Natural killer cell (primary cell): ENCODE measurements around the gene ZNF358. TPM values are rescaled to one million over a fixed set of nuclear protein-coding genes. Genes with fewer than 3 reads are reported as not detected.

ENCODE experiments used
- ATAC-seq, 3 donors: fragments of 150-1000 bp in 2 of 3; fragments of 200-7000 bp in 1 of 3; cut with Tn5 transposase; 1 replicate in 1 of 3; 2 replicates in 2 of 3; pipeline ENCODE4 v1.10.0; 2021; ENCODE audit warnings: mild to moderate bottlenecking in 2 of 3, moderate library complexity in 2 of 3
- DNase-seq, 2 donors: peaks; one replicate each; pipeline versions ENCODE4 v3.0.0 to v3.0.0-alpha.2; 2013 to 2021; ENCODE audit warnings: mixed read lengths in 1 of 2
- H3K27ac ChIP-seq: one replicate; pipeline ENCODE4 v1.5.1; 2013; ENCODE audit warnings: mild to moderate bottlenecking, low read length
- H3K27me3 ChIP-seq: one replicate; pipeline ENCODE4 v1.6.1; 2013; ENCODE audit warnings: low read length; ENCODE audit not compliant: control insufficient read depth, insufficient read depth
- H3K36me3 ChIP-seq: one replicate; pipeline ENCODE4 v1.6.1; 2013; ENCODE audit warnings: low read length; ENCODE audit not compliant: control insufficient read depth, insufficient read depth
- H3K4me1 ChIP-seq: one replicate; pipeline ENCODE4 v1.6.1; 2013; ENCODE audit warnings: low read length; ENCODE audit not compliant: control insufficient read depth, insufficient read depth
- H3K4me3 ChIP-seq: one replicate; pipeline ENCODE4 v1.5.1; 2013; ENCODE audit warnings: low read length
- H3K9me3 ChIP-seq: one replicate; pipeline ENCODE4 v1.6.1; 2013; ENCODE audit warnings: low read length; ENCODE audit not compliant: control insufficient read depth, insufficient read depth
- H3K27ac Mint-ChIP-seq, 2 donors: one replicate each; pipeline ENCODE4 v1.8.0; 2022; ENCODE audit warnings: mild to moderate bottlenecking in 2 of 2, mixed read lengths in 2 of 2, moderate library complexity in 1 of 2
- H3K27me3 Mint-ChIP-seq, 2 donors: one replicate each; pipeline ENCODE4 v1.8.0; 2022; ENCODE audit warnings: low read depth in 2 of 2, mixed read lengths in 2 of 2
- H3K36me3 Mint-ChIP-seq: one replicate; pipeline ENCODE4 v1.8.0; 2022; ENCODE audit warnings: mixed read lengths
- H3K4me1 Mint-ChIP-seq, 2 donors: one replicate each; pipeline ENCODE4 v1.8.0; 2022; ENCODE audit warnings: mixed read lengths in 2 of 2
- H3K4me3 Mint-ChIP-seq: one replicate; pipeline ENCODE4 v1.8.0; 2022; ENCODE audit warnings: mild to moderate bottlenecking, moderate library complexity, mixed read lengths
- H3K9me3 Mint-ChIP-seq, 2 donors: one replicate each; pipeline ENCODE4 v1.8.0; 2022; ENCODE audit warnings: mixed read lengths in 2 of 2
- WGBS: methylation state at CpG from one replicate; pipeline ENCODE4 v1.1.7; 2013; ENCODE audit warnings: missing lambda C conversion rate; ENCODE audit not compliant: insufficient coverage; 5-methylcytosine and 5-hydroxymethylcytosine counted together
- intact Hi-C: fragments of 100-400 bp; cut with micrococcal nuclease; formaldehyde crosslinking; loops from one replicate; pipeline ENCODE4 v1.14.2; 2022
- total RNA-seq, 4 donors: library from RNA; stranded (reverse); fragments of 120-200 nt in 1 of 4; gene quantifications; one replicate each; pipeline versions ENCODE4 v1.2.3 to v1.2.4, GENCODE V29; 2013 to 2022
- TF ChIP-seq, protein P1 (sequence below): fragments of 200-600 bp; IDR thresholded peaks from one replicate; pipeline ENCODE4 v1.8.0; 2022; ENCODE audit warnings: antibody characterized with exemption

The ZNF358 gene
- total RNA-seq, 3 donors from 2014 or later (not counting 1 experiment from before 2014, with no cell fraction given): 9.8 to 11.6 (median 10.9) TPM

DNA sequence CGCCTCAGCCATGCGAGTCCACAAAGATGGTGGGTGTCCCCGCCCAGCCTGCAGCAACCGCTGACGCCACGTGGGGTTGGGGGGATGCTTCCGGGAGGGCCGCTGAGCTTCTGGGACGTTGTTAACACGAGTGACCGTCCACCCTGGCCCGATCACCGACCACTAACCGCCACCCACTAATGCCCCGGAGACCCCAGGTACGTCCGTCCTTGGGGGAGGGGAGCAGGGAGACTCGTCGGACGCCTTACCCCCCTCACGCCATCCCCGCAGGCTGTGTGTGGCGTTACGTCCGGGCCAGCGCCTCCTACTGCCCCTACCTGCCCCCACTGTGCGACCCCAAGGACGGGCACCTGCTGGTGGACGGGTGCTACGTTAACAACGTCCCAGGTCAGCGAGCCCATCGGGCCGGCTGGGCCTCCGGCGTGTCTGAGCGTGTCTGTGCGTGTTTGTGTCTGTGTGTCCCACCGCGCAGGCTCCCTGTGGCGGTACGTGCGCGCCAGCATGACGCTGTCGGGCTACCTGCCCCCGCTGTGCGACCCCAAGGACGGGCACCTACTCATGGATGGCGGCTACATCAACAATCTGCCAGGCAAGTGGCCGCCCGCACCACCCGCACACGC lies 40.9 kb downstream of the ZNF358 start:
- no peak for ATAC-seq
- no peak for DNase-seq
- no peak overlapping the region for H3K4me3 Mint-ChIP-seq
- H3K9me3 Mint-ChIP-seq: no peaks in the 10 kb centered on the region
- no peaks in the 10 kb centered on the region for H3K27me3 Mint-ChIP-seq
- Histone ChIP-seq H3K36me3 (peaks cover 45% of the 10 kb centered on the region), H3K27ac (no peak overlapping the region), H3K9me3 (no peaks in the 10 kb centered on the region), H3K27me3 (no peaks in the 10 kb centered on the region), H3K4me3 (no peak overlapping the region), H3K4me1 (no peaks in the 10 kb centered on the region)
- H3K36me3 Mint-ChIP-seq: no peaks in the 10 kb centered on the region
- H3K27ac Mint-ChIP-seq: no peak overlapping the region
- peaks cover 0 to 9% of the 10 kb centered on the region in 2 donors for H3K4me1 Mint-ChIP-seq
- 98% methylated on average over 54 of the region's 54 CpGs for WGBS
- TF ChIP-seq, protein P1, sequence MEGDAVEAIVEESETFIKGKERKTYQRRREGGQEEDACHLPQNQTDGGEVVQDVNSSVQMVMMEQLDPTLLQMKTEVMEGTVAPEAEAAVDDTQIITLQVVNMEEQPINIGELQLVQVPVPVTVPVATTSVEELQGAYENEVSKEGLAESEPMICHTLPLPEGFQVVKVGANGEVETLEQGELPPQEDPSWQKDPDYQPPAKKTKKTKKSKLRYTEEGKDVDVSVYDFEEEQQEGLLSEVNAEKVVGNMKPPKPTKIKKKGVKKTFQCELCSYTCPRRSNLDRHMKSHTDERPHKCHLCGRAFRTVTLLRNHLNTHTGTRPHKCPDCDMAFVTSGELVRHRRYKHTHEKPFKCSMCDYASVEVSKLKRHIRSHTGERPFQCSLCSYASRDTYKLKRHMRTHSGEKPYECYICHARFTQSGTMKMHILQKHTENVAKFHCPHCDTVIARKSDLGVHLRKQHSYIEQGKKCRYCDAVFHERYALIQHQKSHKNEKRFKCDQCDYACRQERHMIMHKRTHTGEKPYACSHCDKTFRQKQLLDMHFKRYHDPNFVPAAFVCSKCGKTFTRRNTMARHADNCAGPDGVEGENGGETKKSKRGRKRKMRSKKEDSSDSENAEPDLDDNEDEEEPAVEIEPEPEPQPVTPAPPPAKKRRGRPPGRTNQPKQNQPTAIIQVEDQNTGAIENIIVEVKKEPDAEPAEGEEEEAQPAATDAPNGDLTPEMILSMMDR: no peak
- intact Hi-C loops: no loop called here

DNA sequence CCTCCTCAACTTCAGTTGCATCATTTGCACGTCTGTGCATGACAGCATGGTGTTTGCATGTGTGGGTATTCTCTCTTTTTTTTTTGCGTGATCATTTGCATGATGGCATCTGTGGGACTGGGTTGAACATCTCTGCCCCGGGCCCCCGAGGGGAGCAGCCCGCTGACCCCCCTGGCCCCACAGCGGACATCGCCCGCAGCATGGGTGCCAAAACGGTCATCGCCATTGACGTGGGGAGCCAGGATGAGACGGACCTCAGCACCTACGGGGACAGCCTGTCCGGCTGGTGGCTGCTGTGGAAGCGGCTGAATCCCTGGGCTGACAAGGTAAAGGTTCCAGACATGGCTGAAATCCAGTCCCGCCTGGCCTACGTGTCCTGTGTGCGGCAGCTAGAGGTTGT lies 42.8 kb downstream of the ZNF358 start:
- intact Hi-C loops: no loop called here
- ATAC-seq: no peak
- H3K4me1 ChIP-seq: no peaks in the 10 kb centered on the region
- H3K27me3 Mint-ChIP-seq: no peaks in the 10 kb centered on the region
- no peak overlapping the region for H3K4me3 ChIP-seq
- H3K4me1 Mint-ChIP-seq: peaks cover 0 to 5% of the 10 kb centered on the region in 2 donors
- H3K4me3 Mint-ChIP-seq: no peak overlapping the region
- H3K27me3 ChIP-seq: no peaks in the 10 kb centered on the region
- TF ChIP-seq, protein P1: no peak
- no peaks in the 10 kb centered on the region for H3K36me3 Mint-ChIP-seq
- H3K9me3 Mint-ChIP-seq: no peaks in the 10 kb centered on the region
- no peaks in the 10 kb centered on the region for H3K9me3 ChIP-seq
- no peak for DNase-seq
- H3K27ac Mint-ChIP-seq: no peak overlapping the region
- 91% methylated on average over 17 of the region's 18 CpGs for WGBS
- H3K27ac ChIP-seq: no peak overlapping the region
- peaks cover 43% of the 10 kb centered on the region for H3K36me3 ChIP-seq

DNA sequence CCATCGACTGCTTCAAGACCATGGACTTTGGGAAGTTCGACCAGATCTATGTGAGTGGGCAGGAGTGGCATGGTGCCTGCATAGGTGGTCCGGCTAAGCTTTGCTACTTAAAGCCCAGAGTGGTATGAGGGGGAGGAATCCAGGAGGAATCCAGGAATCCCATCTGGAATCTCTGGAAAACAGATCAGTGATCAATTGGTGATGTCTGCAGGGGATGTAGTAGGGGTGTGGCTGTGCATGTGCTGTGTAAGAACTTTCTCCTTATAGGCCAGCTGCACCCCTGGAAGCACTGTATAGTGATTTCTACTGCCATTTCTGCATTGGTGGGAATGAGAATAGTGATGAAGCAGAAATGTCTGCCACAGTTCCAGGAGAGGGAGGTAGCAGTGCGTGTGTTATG lies 43.2 kb downstream of the ZNF358 start:
- Mint-ChIP-seq H3K27me3 (no peaks in the 10 kb centered on the region), H3K27ac (no peak overlapping the region), H3K9me3 (no peaks in the 10 kb centered on the region), H3K36me3 (no peaks in the 10 kb centered on the region), H3K4me3 (no peak overlapping the region), H3K4me1 (peaks cover 0 to 5% of the 10 kb centered on the region in 2 donors)
- WGBS: 75% methylated on average over 4 of the region's 4 CpGs
- Histone ChIP-seq H3K36me3 (peaks cover 43% of the 10 kb centered on the region), H3K4me3 (no peak overlapping the region), H3K4me1 (no peaks in the 10 kb centered on the region), H3K9me3 (no peaks in the 10 kb centered on the region), H3K27me3 (no peaks in the 10 kb centered on the region), H3K27ac (no peak overlapping the region)
- intact Hi-C loops: no loop called here
- no peak for DNase-seq
- TF ChIP-seq, protein P1: no peak
- no peak for ATAC-seq

DNA sequence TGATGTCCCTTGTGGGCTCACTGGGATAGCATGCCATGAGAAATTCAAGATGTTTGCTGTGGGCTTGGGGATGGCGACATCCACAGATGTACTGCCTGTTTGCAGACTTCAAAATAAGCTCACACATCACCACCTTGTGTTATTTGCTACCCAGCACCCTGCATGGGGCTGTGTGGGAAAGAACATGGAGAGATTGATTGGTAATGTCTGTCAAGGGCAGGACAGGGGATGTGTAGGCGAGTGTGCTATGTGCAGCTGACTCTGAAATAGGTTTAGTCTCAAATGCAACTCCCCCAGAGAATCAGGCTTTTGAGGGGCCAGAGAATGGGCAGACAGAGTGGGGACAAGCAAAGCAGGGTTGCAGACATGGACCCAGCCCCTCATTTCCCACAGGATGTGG lies 44.4 kb downstream of the ZNF358 start:
- no peaks in the 10 kb centered on the region for H3K27me3 Mint-ChIP-seq
- no peak overlapping the region for H3K4me3 Mint-ChIP-seq
- WGBS: 94% methylated on average over 2 of the region's 2 CpGs

More for the DNA sequence above, 44.4 kb downstream of the ZNF358 start:
- Histone ChIP-seq H3K27ac (no peak overlapping the region), H3K27me3 (no peaks in the 10 kb centered on the region), H3K9me3 (no peaks in the 10 kb centered on the region), H3K36me3 (peaks cover 36% of the 10 kb centered on the region), H3K4me1 (no peaks in the 10 kb centered on the region), H3K4me3 (no peak overlapping the region)
- Mint-ChIP-seq H3K36me3 (no peaks in the 10 kb centered on the region), H3K4me1 (peaks cover 0 to 5% of the 10 kb centered on the region in 2 donors), H3K27ac (no peak overlapping the region), H3K9me3 (no peaks in the 10 kb centered on the region)
- intact Hi-C loops: no loop called here
- ATAC-seq (no peak), DNase-seq (no peak)
- TF ChIP-seq, protein P1: no peak
